GM12878 (cell line): Measurements from ENCODE around the gene KCNA2. TPM values are rescaled to one million over a fixed set of nuclear protein-coding genes. Genes with fewer than 3 reads are reported as not detected.

Source experiments
- CEBPB ChIP-seq, 2 experiments: fragments of 150-350 bp in 1 of 2; IDR thresholded peaks; 2 replicates each; pipeline ENCODE4 v1.6.1; 2012 to 2014; ENCODE audit warnings: low read depth in 2 of 2, low read length in 2 of 2, borderline replicate concordance in 1 of 2, inconsistent platforms in 1 of 2
- CUX1 ChIP-seq: IDR thresholded peaks from 2 replicates; pipeline ENCODE4 v1.6.1; 2012; ENCODE audit warnings: improper control_type of control experiment, low read depth, low read length; ENCODE audit not compliant: insufficient replicate concordance
- GATAD2B ChIP-seq: fragments of 450-650 bp; conservative IDR thresholded peaks from 2 replicates; pipeline ENCODE4 v1.6.1; 2017; ENCODE audit warnings: low read depth, mild to moderate bottlenecking, moderate library complexity
- HDAC6 ChIP-seq: fragments of 200-600 bp; sonication (generic); IDR thresholded peaks from one replicate; pipeline ENCODE4 v1.8.0; 2017; ENCODE audit warnings: antibody characterized with exemption; ENCODE audit not compliant: unreplicated experiment
- MAX ChIP-seq: IDR thresholded peaks from 2 replicates; pipeline ENCODE4 v1.6.1; 2012; ENCODE audit warnings: low read depth, low read length, improper control_type of control experiment
- PAX8 ChIP-seq: fragments of 450-650 bp; IDR thresholded peaks from 2 replicates; pipeline ENCODE4 v1.6.1; 2017; ENCODE audit warnings: mild to moderate bottlenecking, moderate library complexity
- PBX3 ChIP-seq: IDR thresholded peaks from 2 replicates; pipeline ENCODE4 v1.6.1; 2011; ENCODE audit warnings: mild to moderate bottlenecking, low read depth, low read length, moderate library complexity; ENCODE audit not compliant: insufficient replicate concordance
- SMARCA5 ChIP-seq: fragments of 450-650 bp; IDR thresholded peaks from 2 replicates; pipeline ENCODE4 v1.6.1; 2017; ENCODE audit warnings: mild to moderate bottlenecking
- USF2 ChIP-seq: IDR thresholded peaks from 2 replicates; pipeline ENCODE4 v1.6.1; 2011; ENCODE audit warnings: low read depth, low read length, improper control_type of control experiment, borderline replicate concordance
- ZBTB40 ChIP-seq: fragments of 450-650 bp; IDR thresholded peaks from 2 replicates; pipeline ENCODE4 v1.6.1; 2016; ENCODE audit warnings: mild to moderate bottlenecking, moderate library complexity, borderline replicate concordance
- ZNF592 ChIP-seq: fragments of 450-650 bp; IDR thresholded peaks from 2 replicates; pipeline ENCODE4 v1.6.1; 2017; ENCODE audit warnings: mild to moderate bottlenecking, moderate library complexity
- polyA plus RNA-seq, 11 experiments: library from polyadenylated mRNA; depleted of rRNA in 4 of 11; unstranded in 6 of 11; stranded (reverse) in 5 of 11; fragments of >200 nt; fragmentation: Nextera tagmentation in 4 of 11; fragmentation: Illumina TruSeq in 1 of 11; extraction: Ambion mirVana in 4 of 11; extraction: Trizol in 1 of 11; gene quantifications; 1 replicate in 1 of 11; 2 replicates in 10 of 11; pipeline versions ENCODE4 v1.2.1 to v1.2.3, GENCODE V29; 2011 to 2016; ENCODE audit warnings: inconsistent platforms in 2 of 11, missing spikeins in 2 of 11, low read depth in 1 of 11
- total RNA-seq, 4 experiments: library from RNA; depleted of rRNA in 3 of 4; stranded (reverse); fragments of >200 nt in 3 of 4; fragmentation: Illumina TruSeq in 1 of 4; extraction: Trizol in 1 of 4; gene quantifications; 2 replicates each; pipeline versions ENCODE4 v1.2.1 to v1.2.3, GENCODE V29; 2013 to 2021

KCNA2 gene
- total and polyA plus RNA-seq, 10 of the 15 experiments (the other 5 are each of a cell fraction or from before 2014, with no cell fraction given): 0.02 to 0.56 (median 0.10) TPM; not detected in 2

- TF ChIP-seq SMARCA5 (no peak), USF2 (no peak), PAX8 (no peak), GATAD2B (peak; percentile 54; the same call in 1 of the 2 replicates), CEBPB (IDR thresholded peaks at IDR 0.05; ENCODE audit: borderline replicate concordance in 1 of 2, low read depth in 2 of 2, low read length in 2 of 2) (no peak), ZBTB40 (no peak), ZNF592 (no peak), HDAC6 (no peak), CUX1 (no peak), PBX3 (peak; percentile 70), MAX (no peak)
These were observed 28.5 kb upstream of the KCNA2 start (continued) for GRCh38 chr1:110634455-110635311.
